Measurements from ENCODE around the gene SHTN1.
A peak's percentile ranks its signal among the peaks of the same experiment; 100 is the strongest.

The SHTN1 gene

DNA sequence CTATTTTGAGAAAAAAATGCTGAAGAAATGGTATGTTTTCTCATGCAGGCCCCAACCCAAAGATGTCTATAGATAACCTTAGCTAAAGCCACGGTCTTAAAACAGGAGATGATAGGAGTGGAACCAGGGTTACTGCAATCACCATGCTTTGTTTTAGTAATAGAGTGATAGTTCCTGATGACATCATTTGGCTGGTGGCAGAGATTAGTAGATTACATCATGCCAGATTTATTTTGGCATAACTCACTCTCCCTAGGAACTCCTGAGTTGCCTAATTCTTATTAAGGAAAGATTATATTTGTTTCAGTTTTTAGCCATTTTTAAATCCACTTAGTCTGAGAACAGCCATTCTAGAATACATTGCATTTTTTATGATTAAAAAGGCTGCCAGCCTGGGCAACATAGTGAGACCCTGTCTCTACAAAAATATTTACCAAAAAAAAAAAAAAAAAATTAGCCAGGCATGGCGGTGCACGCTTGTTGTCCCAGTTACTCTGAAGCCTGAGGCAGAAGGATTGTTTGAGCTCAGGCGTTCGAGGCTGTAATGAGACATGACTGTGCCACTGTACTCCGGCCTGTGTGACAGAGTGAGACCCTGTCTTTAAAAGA lies 137.9 kb downstream of the SHTN1 start:
- DNase-seq = no peak

DNA sequence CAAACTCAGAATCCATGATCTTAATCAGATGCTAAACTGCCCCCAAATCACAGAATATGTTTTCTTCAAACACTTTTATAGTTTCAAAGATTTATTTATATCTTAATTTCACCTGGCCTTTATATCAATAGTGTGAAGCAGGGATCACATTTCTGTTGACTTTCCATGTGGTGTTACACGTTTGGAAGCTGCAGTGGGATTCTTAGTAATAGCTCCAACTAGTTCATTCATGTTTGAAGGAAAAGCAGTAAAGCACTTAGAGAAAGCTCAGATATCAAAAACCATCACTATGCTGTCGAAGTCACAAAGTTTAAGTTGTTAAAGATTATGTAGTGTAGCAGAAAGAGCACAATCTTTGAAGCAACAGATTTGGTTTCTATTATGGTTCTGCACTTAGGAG lies 138.9 kb downstream of the SHTN1 start:
- DNase-seq = no peak

DNA sequence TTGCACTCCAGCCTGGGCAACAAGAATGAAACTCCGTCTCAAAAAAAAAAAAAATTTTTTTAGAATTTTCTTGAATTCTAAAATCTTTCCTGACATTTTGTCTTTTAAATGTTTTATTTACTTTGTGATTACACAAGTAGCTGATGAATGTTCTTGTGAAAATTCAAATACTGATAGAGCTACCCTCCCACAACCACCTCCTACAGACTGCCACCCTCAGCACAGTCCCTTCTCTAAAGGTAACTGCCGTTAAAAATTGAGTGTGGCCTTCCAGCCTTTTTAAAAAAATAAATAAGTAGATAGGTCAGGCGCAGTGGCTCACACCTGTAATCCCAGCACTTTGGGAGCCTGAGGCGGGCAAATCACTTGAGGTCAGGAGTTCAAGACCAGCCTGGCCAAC lies 140.6 kb downstream of the SHTN1 start:
- DNase-seq = no peak

DNA sequence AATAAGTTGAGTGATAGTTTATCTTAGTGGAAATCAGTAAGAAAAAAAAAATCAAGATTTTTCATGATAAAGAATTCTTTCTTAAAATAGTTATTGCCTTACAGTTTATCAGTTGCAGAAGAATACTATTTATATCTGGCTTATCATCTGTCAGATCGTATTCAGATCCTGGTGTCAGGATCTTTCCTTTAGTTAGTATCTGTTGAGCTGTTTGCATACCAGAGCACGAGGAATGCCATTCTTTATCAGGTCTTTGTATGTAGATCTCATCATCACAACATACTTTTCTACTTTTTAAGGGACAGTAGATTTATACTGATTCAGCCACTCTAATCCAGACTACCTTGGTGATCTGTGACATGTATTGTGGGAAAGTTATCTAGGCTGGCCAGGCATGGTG lies 143.2 kb downstream of the SHTN1 start:
- DNase-seq = no peak

DNA sequence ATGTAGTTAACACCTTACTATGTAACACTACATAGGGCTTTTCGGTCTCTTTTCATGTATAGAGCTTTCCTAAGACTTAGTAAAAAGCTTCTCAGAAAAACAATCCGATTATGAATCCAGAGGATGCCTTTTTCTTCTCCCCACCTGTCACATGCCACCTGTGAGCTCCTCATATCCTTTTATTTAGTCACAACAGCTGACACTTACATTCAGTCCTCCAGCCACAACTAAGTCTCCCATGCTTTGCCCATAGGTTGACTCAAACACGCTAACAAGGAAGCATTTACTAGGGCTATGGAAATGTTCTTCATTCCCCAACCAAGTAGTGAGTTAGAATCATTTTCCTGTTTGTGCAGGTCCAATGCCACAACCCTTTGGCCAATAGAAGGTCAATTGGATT lies 147.8 kb downstream of the SHTN1 start:
- DNase-seq = no peak

DNA sequence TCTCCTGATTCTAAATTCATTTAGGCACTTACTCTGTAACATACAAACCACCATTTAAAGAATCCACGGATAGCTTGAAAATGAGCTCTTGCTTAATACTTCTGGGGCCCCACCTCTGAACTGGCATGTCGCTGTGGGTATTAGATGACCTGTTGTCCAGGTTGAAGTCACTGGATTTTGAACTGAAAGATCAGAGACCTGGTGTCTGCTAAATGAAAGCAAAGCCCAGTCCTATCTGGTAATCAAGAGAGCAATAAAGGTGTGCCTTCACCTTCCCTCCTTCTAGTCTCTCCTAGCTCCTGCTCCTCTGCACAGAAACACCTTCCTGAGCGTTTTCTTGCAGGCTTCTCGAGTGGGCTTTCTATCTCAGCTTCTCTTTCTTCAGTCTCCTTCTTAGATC lies 151.3 kb downstream of the SHTN1 start:
- no peak for DNase-seq

DNA sequence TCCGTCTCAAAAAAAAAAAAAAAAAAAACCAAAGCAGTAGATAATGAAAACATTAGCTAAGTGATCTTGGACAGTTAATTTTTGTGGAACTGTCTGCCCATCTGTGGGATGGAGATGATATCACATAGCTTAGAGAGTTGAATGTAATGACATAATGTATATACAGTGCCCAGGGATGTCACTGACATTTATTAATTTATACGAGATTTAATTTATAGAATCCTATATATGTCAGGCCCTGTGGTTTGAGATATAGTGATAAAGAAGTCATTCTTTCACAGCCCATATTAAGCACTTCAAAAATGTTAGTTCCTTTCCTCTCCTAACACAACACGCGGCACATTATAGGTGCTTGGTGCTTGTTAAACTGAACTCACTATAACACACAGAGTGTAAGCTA lies 151.7 kb downstream of the SHTN1 start:
- no peak for DNase-seq

DNA sequence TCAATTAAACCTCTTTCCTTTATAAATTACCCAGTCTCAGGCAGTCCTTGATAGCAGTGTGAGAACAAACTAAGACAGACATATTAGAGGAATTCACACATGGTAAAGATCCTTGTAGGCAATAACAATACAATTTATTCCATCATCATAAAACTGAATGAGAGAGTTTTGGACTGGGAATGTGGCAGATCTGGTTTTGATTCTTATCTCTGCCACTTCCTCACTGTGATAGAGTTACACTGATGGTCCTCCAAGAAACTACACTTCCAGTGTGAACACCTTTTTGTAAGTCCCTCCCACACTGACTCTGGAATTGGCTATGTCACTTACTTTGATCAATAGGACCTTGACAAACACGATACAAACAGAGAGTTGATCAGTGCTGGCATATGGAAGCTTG lies 152.7 kb downstream of the SHTN1 start:
- no peak for DNase-seq

DNA sequence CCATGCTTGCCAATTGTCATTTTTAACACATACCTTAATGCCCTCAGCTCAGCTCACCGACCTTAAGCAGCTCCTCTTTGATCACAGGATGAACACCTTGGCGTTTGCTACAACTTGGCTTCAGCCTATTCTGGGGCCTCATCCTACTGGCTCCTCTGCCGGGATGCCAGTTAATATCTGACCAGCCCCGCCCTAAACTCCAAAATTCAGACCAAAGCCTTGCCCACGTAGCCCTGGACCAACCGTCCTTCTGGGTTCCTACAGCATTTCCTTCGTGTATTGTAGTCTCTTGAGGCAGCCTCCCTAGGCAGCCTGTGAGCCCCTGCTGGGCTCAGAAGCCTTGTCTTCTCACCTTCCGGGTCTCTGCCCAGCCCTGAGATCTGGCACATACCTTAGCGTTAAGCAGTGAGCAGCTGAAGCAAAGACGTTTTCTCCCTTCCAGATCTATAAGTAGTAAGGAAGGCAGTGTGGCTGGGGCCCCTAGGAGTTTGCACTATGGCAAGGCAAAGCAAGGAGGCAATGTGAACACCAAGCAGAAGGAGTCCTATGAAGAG lies 154.9 kb downstream of the SHTN1 start:
- no peak for DNase-seq

DNA sequence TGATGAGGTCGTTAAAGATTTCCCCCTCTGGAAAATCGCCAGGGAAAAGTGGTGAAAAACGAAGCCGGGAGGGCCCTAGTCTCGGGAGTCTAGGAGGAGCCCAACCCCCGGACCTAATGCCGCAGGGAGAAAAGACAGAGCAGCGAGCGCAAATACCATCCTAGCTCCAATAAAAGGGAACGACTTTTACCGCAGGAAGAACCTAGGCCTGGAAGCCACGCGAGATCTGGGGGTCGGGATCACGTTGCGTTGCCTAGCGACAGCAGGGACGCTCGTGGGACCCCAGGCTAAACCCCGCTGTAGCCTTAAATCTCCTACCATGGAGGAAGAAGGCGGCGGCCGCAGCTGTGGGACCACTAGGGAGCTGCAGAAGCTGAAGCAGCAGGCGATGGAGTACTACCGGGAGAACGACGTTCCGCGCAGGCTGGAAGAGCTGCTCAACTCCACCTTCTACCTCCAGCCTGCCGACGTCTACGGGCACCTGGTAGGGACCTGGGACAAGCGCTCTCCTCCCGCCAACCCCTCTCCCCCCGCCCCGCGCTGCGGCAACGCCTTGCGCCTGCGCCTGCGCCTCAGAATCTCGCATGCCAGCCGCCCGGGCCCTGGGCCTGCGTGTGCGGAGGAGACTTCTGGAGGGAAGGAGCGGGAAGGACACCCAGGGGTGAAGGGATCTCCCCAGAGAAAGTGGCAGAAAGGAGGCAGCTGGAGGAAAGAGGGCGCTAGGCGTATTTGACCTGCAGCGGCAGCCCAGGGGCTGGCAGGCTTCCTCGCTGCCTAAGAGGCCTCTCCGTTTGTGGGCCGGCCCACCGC lies 155.5 kb downstream of the SHTN1 start, which contains the start of gene ENO4:
Gene ENO4, plus strand, starts transcription at position 252 of the 810 bp plus-strand sequence. Its CDS starts 68 bp downstream, at position 320.
- peak; percentile 29 to 44 for DNase-seq

DNA sequence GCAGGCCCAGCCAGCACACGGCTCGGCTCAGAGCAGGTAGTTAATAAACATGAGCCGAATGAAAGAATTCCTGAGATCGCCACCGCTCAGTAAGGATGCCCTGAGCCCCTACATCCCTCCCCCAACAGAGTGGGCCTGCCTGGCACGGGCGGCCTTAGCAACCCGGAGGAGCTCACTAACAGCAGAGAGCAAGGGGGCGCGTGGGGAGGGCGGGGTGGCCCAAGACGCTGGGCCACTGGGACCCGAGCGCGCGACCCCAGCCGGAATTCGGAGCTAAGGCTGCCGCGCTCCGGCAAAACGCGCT lies 156.1 kb downstream of the SHTN1 start:
- DNase-seq = no peak

DNA sequence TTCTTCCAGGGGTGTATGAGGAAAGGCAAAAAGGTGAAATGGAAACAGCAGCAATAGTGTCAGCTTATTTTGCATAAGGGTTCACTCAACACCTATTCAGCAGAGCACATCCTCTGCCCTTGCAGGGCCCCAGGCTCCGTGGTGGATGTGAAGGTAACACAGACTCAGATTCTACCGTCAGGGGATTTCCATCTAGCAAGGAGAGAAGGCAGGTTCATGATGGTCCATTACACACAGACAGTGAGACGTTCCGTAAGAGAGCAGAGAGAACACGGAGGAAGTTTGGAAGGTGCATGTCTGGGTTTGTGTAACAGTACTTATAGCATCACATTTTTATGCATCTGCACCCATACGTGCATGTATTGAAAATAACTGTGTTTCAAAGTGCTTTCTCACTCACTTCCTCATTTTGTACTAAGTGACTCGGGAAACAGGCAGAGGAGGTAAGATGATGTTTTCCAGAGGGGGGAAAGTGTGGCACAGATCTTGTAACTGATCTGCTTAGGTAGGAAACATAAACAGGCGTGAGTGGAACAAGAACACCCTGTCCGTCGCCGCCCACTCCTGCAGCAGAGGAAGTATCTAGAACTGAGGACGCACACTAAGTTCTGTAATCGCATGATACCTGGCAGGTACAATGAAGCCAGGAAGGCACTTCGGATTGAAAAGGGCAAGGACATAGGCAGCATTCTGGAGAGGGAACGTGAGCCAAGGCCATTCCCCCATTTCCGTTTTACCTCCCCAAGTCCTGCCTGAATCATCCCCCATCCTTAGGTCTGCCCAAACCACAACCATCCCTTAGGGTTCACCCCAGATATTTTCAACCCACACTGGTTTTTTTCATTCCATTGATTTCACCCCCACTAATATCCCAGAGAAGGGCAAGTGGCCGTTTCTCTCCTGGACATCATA lies 156.7 kb downstream of the SHTN1 start:
- DNase-seq = peak; percentile 26 to 29

DNA sequence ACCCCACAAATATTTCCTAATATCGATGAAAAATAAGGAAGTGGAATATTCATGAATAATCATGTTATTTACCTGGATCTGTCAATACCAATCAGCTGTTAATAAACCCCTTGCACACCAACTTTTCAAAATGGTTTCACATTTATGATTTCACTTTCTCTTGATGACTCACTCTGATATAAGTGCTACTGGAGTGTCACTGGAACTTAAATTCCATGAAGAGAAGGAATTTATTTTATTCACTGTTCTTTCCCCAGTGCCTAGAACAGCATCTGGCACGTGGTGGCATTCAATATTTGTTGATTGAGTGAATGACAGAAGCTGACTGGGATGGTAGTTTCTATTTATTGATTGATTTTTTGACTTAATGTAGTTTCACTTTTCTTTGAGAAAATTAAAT lies 159.2 kb downstream of the SHTN1 start:
- DNase-seq = no peak

DNA sequence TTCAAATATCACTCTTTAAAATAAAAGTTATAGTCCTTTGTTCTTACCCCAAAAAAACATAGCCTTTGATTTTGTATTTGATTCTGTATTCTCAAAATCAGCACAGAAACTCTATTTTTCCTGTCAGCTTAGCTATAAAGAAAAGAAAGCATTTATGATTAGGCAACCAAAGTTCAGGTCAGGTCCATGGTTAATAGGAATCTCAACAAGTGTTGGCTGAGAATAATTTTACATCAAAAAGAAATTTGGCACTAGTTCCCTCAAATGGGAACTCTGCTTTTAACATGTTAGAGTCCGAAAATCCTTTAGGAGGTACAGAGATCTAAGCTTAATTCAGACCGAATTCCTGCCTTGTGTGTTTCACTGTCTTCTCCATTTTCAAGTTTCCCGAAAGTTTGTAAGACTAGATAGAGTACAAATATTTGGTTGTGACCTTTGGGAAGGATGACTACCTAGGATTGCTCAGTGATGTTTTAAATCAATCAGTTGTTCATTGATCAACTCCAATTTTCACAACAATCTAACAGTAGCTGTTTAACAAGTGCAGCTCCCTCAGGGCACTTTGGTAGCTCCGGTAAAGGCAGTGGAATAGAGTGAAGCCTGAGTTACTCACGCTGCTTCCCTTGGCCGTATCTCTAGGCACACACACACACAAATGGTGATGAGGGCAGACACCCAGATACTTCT lies 164.5 kb downstream of the SHTN1 start:
- no peak for DNase-seq

DNA sequence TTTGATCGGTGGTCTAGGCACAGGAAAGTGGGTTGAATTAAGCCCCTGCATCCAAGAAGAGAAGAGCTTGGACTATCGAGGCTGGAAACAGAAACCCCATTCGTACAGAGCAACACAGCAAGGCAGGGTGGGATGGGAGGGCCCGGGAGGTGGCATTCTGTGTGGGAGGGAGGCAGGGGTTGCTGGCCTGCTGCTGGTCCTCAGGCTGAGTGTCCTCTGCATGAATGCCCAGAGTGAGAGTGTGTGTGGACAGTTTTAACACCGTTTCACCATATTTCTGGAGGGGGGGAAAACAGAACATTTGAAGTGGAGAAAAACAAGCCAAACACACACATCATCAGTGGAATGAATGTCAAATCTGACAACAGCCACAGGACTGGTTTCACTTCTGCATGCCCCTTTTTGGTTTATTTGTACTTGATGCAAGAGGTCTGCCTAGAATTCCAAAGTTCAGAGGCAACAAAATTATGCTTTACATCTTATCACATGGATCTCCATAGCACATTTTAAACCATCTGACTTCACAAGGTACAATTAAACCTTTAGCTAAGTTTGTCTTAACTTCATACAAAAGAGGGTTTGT lies 166.8 kb downstream of the SHTN1 start:
- DNase-seq = no peak

DNA sequence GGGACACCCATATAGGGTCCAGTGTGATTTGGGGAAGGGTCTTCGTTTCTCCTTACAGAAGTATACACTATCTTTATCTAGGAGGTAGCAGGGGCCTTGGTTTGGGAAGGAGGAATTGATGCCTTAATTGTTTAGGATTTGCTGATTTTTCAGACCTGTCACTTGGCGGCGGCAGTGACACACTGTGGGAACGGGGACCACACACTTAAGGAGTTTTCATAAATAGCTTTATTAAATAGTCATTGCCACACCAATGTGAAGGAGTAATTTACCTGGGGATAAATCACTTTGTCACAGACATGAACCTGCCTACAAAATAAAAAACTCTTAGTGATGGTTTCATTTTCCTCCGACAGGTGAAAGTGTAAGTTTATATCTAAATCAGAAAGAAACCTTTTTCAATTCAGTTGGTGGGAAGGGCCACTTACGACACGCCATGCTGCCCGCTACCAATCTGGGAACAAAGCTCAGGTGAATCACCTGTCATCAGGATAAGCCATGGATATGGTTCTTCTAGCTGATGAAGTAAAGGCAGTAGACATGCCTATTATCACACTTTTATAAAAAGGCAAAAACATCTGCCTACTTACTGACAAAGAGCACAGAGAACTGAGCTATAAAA lies 168.0 kb downstream of the SHTN1 start:
- DNase-seq = no peak

DNA sequence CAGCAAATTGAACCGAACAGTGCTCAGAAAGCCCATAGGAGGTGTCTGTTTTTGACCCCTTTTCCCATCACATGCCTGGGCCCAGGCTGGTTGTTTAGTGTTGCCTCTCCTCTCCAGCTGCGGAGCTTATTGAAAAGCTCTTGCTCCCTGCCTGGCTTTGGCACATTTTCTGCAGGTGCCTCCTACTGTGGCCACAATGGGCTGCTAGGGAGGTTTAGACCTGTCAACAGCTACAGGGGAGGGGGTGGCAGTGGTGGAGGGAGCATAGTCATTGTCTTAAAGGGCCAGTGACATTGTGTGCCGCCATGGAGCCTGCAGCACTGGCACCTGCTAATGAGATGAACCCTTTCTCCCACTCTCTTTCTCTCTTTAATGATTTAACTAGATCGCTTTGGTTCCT lies 168.9 kb downstream of the SHTN1 start:
- no peak for DNase-seq

DNA sequence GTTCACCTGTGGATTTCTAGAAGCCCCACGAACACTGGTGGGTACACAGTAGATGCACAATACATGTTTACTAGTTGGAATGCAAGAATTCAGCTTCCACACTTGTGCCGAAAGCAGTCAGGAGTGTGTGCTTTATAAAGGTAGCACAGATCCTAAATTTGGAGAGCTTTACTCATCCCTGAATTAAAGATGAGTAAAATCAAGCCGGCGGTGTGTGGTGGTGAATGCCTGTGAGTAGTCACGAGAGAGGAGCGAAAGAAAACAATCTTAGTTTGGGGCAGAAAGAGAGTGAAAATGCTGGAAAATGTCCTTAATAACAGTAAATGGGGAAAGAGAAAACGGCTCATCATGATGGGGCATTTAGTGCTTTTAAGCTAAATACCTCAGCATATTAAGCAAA lies 169.3 kb downstream of the SHTN1 start:
- no peak for DNase-seq

DNA sequence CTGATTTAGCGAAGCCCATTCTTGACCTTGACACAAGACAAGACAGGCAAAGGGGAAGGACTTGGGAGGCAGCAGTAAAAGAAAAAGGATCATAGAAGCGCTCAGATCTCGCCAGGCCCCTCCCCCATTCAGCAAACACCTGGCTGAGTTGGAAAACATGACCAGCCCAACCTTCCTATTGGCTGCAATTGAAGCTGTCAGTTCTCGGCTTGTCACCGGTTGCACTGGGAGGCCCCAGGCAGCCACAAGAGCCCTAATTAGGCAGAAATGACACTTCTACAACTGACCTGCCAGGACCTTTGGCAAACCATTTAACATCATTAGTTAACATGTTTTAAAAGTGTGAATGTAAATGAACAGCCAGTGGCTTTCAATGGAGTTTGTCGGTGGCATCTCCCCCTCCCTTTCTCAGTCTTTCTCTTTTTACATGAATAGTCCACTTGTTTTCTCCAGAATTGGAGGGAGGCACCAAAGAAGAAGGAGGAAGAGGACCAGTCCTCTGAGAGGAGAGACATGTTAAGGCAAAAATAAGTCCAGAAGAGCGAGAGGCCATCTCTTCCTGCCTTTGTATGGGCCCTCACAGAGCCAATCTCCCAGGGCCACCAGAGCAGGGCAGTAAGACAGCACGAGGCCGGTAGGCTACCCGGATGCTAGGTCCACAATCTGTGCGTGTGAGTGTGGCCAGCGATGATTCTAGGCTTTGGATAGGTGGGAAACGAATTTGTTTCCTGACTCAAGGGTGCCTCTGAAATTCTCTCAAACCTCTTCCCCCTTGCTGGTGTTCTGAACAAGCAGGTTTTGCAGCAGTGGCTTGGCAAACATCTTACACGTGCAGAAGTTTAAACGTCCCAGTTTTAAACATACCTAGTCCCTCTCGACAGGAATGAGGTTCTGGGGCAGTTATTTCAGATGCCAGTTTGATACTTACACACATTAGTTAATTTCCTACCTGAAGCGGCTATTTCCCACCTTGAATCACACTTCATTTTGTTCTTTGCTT lies 170.7 kb downstream of the SHTN1 start:
- no peak for DNase-seq

DNA sequence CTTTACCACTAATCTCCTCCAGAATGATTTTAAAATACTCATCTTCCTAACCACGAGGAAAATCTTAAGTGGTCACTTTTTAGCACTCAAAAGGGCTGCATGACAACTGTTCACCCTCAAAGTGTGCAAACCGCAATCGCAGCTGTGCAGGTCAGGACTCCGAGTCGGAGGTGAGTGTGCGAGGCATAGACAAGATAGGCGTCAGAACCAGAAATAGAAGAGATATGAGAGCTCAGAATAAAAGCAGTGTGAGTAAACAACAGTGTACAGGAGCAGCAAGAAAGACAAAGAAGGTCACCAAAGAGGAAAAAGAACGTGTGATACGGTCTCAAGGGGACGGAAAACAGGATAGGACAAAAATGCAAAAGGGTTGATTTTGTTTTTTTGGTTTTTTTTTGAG lies 173.2 kb downstream of the SHTN1 start:
- DNase-seq = no peak

Measured in CD4-positive, alpha-beta T cell treated with Interleukin-4 for 1 hour (primary cell).